ENCODE data around the gene PHF21A. TPM values are rescaled to one million over a fixed set of nuclear protein-coding genes. Genes with fewer than 3 reads are reported as not detected.

PHF21A gene
- polyA plus RNA-seq, 1 experiment, result 17.1 TPM

GRCh38 chr11:45930031-45930794 is 191.0 kb downstream of the PHF21A start:
- Histone ChIP-seq H3K36me3 (ENCODE audit: control insufficient read depth, insufficient read depth, low read length) (peaks cover 28% of the 10 kb centered on the region), H3K27me3 (ENCODE audit: control insufficient read depth, insufficient read depth, low read length) (peaks cover 3% of the 10 kb centered on the region; the same call in 1 of the 2 replicates), H3K4me3 (ENCODE audit: low read depth, low read length) (no peak overlapping the region)
- POLR2A ChIA-PET, result interaction anchor here (0.7 kb wide), 2 partner anchors 118 to 310 kb away, joined by 4 to 13 read pairs; no protein-coding TSS in a partner anchor
- CTCF ChIA-PET, result interaction anchor here (0.6 to 2.3 kb wide), 5 partner anchors 9 to 100 kb away, joined by 3 to 5 read pairs (median 3); no protein-coding TSS in a partner anchor
- no peak for TF ChIP-seq CTCF (IDR thresholded peaks at IDR 0.05; ENCODE audit: insufficient read depth, low read depth, low read length)
- no peak for DNase-seq (ENCODE audit: low read depth)

GRCh38 chr11:45929486-45930030 is 191.7 kb downstream of the PHF21A start:
- ChIA-PET CTCF (interaction anchor here (1.3 kb wide), 1 partner anchor 57 kb away, joined by 3 read pairs; no protein-coding TSS in a partner anchor), POLR2A (interaction anchor here (0.7 kb wide), 2 partner anchors 119 to 310 kb away, joined by 4 to 13 read pairs; no protein-coding TSS in a partner anchor)
- DNase-seq (ENCODE audit: low read depth), result no peak
- H3K27me3 ChIP-seq (ENCODE audit: control insufficient read depth, insufficient read depth, low read length), result peaks cover 8% of the 10 kb centered on the region
- H3K4me3 ChIP-seq (ENCODE audit: low read depth, low read length), result no peak overlapping the region
- TF ChIP-seq CTCF (IDR thresholded peaks at IDR 0.05; ENCODE audit: insufficient read depth, low read depth, low read length), result no peak
- H3K36me3 ChIP-seq (ENCODE audit: control insufficient read depth, insufficient read depth, low read length), result peaks cover 22% of the 10 kb centered on the region

GRCh38 chr11:45928535-45929215 is 192.6 kb downstream of the PHF21A start:
- TF ChIP-seq CTCF (IDR thresholded peaks at IDR 0.05; ENCODE audit: insufficient read depth, low read depth, low read length), result no peak
- peaks cover 13% of the 10 kb centered on the region for H3K27me3 ChIP-seq (ENCODE audit: control insufficient read depth, insufficient read depth, low read length)
- H3K36me3 ChIP-seq (ENCODE audit: control insufficient read depth, insufficient read depth, low read length), result peaks cover 16% of the 10 kb centered on the region
- no peak for DNase-seq (ENCODE audit: low read depth)
- ChIA-PET POLR2A (no interaction called here), CTCF (interaction anchor here (1.2 kb wide), 1 partner anchor 56 kb away, joined by 3 read pairs; no protein-coding TSS in a partner anchor)
- no peak overlapping the region for H3K4me3 ChIP-seq (ENCODE audit: low read depth, low read length)

- no peak for TF ChIP-seq CTCF (IDR thresholded peaks at IDR 0.05; ENCODE audit: insufficient read depth, low read depth, low read length)
- peaks cover 10% of the 10 kb centered on the region for H3K36me3 ChIP-seq (ENCODE audit: control insufficient read depth, insufficient read depth, low read length)
- ChIA-PET POLR2A (no interaction called here), CTCF (interaction anchor here (1.2 kb wide), 1 partner anchor 56 kb away, joined by 3 read pairs; no protein-coding TSS in a partner anchor)
- H3K4me3 ChIP-seq (ENCODE audit: low read depth, low read length), result no peak overlapping the region
- no peak for DNase-seq (ENCODE audit: low read depth)
- peaks cover 17% of the 10 kb centered on the region for H3K27me3 ChIP-seq (ENCODE audit: control insufficient read depth, insufficient read depth, low read length)
Observed at GRCh38 chr11:45927684-45928413, 193.4 kb downstream of the PHF21A start.

Measured in BJ (cell line).